ENCODE measurements around the gene SCGN.

The SCGN gene

GRCh38 chr6:25637211-25637610 lies 14.8 kb upstream of the SCGN start:
- TF ChIP-seq, protein P1, sequence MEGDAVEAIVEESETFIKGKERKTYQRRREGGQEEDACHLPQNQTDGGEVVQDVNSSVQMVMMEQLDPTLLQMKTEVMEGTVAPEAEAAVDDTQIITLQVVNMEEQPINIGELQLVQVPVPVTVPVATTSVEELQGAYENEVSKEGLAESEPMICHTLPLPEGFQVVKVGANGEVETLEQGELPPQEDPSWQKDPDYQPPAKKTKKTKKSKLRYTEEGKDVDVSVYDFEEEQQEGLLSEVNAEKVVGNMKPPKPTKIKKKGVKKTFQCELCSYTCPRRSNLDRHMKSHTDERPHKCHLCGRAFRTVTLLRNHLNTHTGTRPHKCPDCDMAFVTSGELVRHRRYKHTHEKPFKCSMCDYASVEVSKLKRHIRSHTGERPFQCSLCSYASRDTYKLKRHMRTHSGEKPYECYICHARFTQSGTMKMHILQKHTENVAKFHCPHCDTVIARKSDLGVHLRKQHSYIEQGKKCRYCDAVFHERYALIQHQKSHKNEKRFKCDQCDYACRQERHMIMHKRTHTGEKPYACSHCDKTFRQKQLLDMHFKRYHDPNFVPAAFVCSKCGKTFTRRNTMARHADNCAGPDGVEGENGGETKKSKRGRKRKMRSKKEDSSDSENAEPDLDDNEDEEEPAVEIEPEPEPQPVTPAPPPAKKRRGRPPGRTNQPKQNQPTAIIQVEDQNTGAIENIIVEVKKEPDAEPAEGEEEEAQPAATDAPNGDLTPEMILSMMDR (IDR thresholded peaks at IDR 0.05; ENCODE audit: low read depth, low read length) = no peak
- no peak overlapping the region for H3K4me3 ChIP-seq (ENCODE audit: low read depth, low read length)
- in situ Hi-C loops (cut with HindIII; ENCODE audit: low sequenced_read_pairs) = no loop called here
- DNase-seq (ENCODE audit: low read depth, low spot score) = no peak

DNA sequence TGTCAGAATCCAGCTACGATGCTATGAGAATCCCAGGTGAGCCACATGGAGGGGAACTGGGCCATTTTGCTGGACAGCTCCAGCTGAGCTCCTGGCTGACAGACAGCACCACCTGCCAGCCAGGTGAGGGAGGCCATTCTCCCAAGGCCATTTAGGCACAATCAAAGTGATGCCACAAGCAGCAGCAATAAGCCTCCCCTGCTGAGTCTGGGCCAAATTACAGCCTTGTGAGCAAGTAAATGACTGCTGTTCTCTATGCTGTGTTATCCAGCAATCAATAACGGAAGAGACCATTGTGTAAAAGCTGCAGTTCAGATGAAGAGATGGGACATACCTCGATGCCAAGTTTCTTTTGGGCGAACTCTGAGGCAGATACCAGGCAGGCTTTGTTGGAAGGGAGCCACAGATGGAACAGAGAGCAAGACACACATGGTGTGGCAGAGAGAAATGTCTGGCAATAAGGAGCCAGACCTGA lies 14.0 kb upstream of the SCGN start:
- in situ Hi-C loops (cut with HindIII; ENCODE audit: low sequenced_read_pairs) = no loop called here

GRCh38 chr6:25639653-25640052 lies 12.4 kb upstream of the SCGN start:
- DNase-seq (ENCODE audit: low read depth, low spot score) = no peak
- TF ChIP-seq, protein P1 (IDR thresholded peaks at IDR 0.05; ENCODE audit: low read depth, low read length) = no peak
- in situ Hi-C loops (cut with HindIII; ENCODE audit: low sequenced_read_pairs) = no loop called here

More for the DNA sequence above, 14.0 kb upstream of the SCGN start:
- no peak for DNase-seq (ENCODE audit: low read depth, low spot score)
- TF ChIP-seq, protein P1 (IDR thresholded peaks at IDR 0.05; ENCODE audit: low read depth, low read length) = no peak
- no peak overlapping the region for H3K4me3 ChIP-seq (ENCODE audit: low read depth, low read length)

DNA sequence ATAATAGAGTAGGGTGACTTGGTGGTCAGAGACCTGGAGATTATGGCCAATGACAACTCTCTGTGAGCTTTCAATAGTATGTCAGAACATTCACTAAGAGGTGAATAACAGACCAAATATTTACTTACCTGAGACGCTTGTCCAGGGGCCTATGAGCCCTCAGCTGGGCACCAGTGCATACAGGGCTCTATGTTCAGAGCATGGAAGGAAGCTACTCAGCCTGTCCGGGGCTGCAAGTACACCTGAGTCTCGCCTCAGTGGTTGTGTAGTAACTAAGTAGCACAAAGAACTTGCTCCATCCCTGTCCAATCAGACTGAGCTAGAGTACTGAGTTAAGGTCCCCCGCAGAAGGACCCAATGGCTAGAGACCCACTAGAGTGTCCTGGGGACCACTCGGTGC lies 11.6 kb upstream of the SCGN start:
- in situ Hi-C loops (cut with HindIII; ENCODE audit: low sequenced_read_pairs) = no loop called here
- DNase-seq (ENCODE audit: low read depth, low spot score) = no peak
- H3K4me3 ChIP-seq (ENCODE audit: low read depth, low read length) = no peak overlapping the region
- TF ChIP-seq, protein P1 (IDR thresholded peaks at IDR 0.05; ENCODE audit: low read depth, low read length) = no peak

More at GRCh38 chr6:25639653-25640052, 12.4 kb upstream of the SCGN start:
- H3K4me3 ChIP-seq (ENCODE audit: low read depth, low read length) = no peak overlapping the region

DNA sequence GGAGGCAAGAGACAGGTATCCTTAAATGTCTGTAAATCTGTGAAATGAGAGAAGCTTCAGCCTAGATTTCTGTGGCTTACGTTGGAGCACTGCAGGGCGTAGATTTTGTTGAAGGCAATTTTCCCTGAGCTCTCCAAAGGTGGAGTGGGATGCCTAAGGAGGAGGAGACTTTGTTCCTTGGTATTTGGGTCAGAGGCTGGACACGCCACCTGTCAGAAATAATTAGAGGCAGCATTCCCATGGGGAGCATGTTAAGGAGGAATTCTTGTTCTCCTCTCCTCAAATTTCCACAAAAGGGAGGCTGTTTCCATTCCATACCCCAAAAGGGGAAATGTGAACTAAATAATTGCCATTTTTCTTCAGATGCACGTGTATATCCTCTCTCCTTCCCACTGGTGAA lies 11.1 kb upstream of the SCGN start:
- in situ Hi-C loops (cut with HindIII; ENCODE audit: low sequenced_read_pairs) = no loop called here
- TF ChIP-seq, protein P1 (IDR thresholded peaks at IDR 0.05; ENCODE audit: low read depth, low read length) = no peak
- DNase-seq (ENCODE audit: low read depth, low spot score) = no peak
- no peak overlapping the region for H3K4me3 ChIP-seq (ENCODE audit: low read depth, low read length)

- in situ Hi-C loops (cut with HindIII; ENCODE audit: low sequenced_read_pairs) = no loop called here
- no peak for DNase-seq (ENCODE audit: low read depth, low spot score)
- no peak overlapping the region for H3K4me3 ChIP-seq (ENCODE audit: low read depth, low read length)
- TF ChIP-seq, protein P1 (IDR thresholded peaks at IDR 0.05; ENCODE audit: low read depth, low read length) = no peak
Measured at GRCh38 chr6:25641377-25641776, 10.6 kb upstream of the SCGN start.
